Neural cell (in vitro differentiated cells): ENCODE measurements around the gene ELN. TPM values are rescaled to one million over a fixed set of nuclear protein-coding genes. Genes with fewer than 3 reads are reported as not detected.
"Not testable (repeated sequence)": the region's sequence is repeated elsewhere in the genome, so short reads cannot be mapped to it uniquely, and the experiment has no call there.

Experiments
- H2AFZ ChIP-seq: fragments of 200-600, 300-800 bp; sonication (generic), shearing (Covaris generic); 2 replicates; pipeline ENCODE4 v1.6.0; 2014; ENCODE audit warnings: low read depth, mild to moderate bottlenecking, antibody characterized with exemption, low read length, moderate library complexity
- H3F3A ChIP-seq: fragments of 200-600 bp; shearing (Covaris generic); 2 replicates; pipeline ENCODE4 v1.6.1; 2016; ENCODE audit warnings: mild to moderate bottlenecking, moderate library complexity, mixed read lengths, antibody characterized with exemption, low read length; ENCODE audit not compliant: insufficient read depth, poor library complexity, severe bottlenecking
- H3K27ac ChIP-seq: fragments of 200-600, 300-800 bp; sonication (generic), shearing (Covaris generic); 2 replicates; pipeline ENCODE4 v1.5.1; 2014; ENCODE audit warnings: mild to moderate bottlenecking, low read length, moderate library complexity
- H3K27me3 ChIP-seq: fragments of 300-800, 200-600 bp; sonication (generic), shearing (Covaris generic); 2 replicates; pipeline ENCODE4 v1.6.0; 2014; ENCODE audit warnings: mild to moderate bottlenecking, low read depth, low read length, moderate library complexity; ENCODE audit not compliant: insufficient read depth
- H3K36me3 ChIP-seq: fragments of 300-800, 200-600 bp; sonication (generic), shearing (Covaris generic); 2 replicates; pipeline ENCODE4 v1.5.1; 2014; ENCODE audit warnings: mild to moderate bottlenecking, antibody characterized with exemption, low read length, moderate library complexity; ENCODE audit not compliant: insufficient read depth
- H3K4me2 ChIP-seq: fragments of 300-800, 200-600 bp; sonication (generic), shearing (Covaris generic); 2 replicates; pipeline ENCODE4 v1.6.0; 2014; ENCODE audit warnings: mild to moderate bottlenecking, low read length
- H3K4me3 ChIP-seq: fragments of 300-800, 200-600 bp; sonication (generic), shearing (Covaris generic); 2 replicates; pipeline ENCODE4 v1.5.1; 2014; ENCODE audit warnings: mild to moderate bottlenecking, low read length, moderate library complexity
- H3K79me2 ChIP-seq: fragments of 200-600 bp; shearing (Covaris generic); replicated peaks from 2 replicates; pipeline ENCODE4 v1.6.0; 2014; ENCODE audit warnings: mild to moderate bottlenecking, low read length, moderate library complexity; ENCODE audit not compliant: insufficient read depth
- H3K9ac ChIP-seq: fragments of 300-800, 200-600 bp; sonication (generic), shearing (Covaris generic); 2 replicates; pipeline ENCODE4 v1.6.1; 2016; ENCODE audit warnings: mild to moderate bottlenecking, low read length, mixed read lengths
- H3K9me2 ChIP-seq: fragments of 200-600 bp; shearing (Covaris generic); 2 replicates; pipeline ENCODE4 v1.6.1; 2016; ENCODE audit warnings: mild to moderate bottlenecking, low read length, mixed read lengths; ENCODE audit not compliant: insufficient read depth
- H3K9me3 ChIP-seq: fragments of 200-600, 300-800 bp; sonication (generic), shearing (Covaris generic); 2 replicates; pipeline ENCODE4 v1.6.1; 2016; ENCODE audit warnings: mild to moderate bottlenecking, mixed run types, low read length, moderate library complexity, mixed read lengths
- H4K20me1 ChIP-seq: fragments of 200-600 bp; shearing (Covaris generic); 2 replicates; pipeline ENCODE4 v1.6.1; 2016; ENCODE audit warnings: mild to moderate bottlenecking, mixed run types; ENCODE audit not compliant: insufficient read depth
- CTCF ChIP-seq: fragments of 450-650 bp; IDR thresholded peaks from 2 replicates; pipeline ENCODE4 v1.5.1; 2014; ENCODE audit warnings: antibody characterized with exemption, mild to moderate bottlenecking, moderate library complexity; ENCODE audit not compliant: poor library complexity, severe bottlenecking
- EP300 ChIP-seq: fragments of 450-650 bp; conservative IDR thresholded peaks from 2 replicates; pipeline ENCODE4 v1.6.1; 2014; ENCODE audit warnings: antibody characterized with exemption, mild to moderate bottlenecking, moderate library complexity; ENCODE audit not compliant: poor library complexity, severe bottlenecking
- EZH2 ChIP-seq: fragments of 200-600, 300-800 bp; shearing (Covaris generic), sonication (generic); IDR thresholded peaks from 2 replicates; pipeline ENCODE4 v1.6.1; 2014; ENCODE audit warnings: antibody characterized with exemption, low read length, borderline replicate concordance, mild to moderate bottlenecking; ENCODE audit not compliant: insufficient read depth, poor library complexity, severe bottlenecking
- MXI1 ChIP-seq: fragments of 450-650 bp; conservative IDR thresholded peaks from 2 replicates; pipeline ENCODE4 v1.6.1; 2014; ENCODE audit warnings: antibody characterized with exemption, mild to moderate bottlenecking; ENCODE audit not compliant: poor library complexity, severe bottlenecking
- POLR2AphosphoS5 ChIP-seq: IDR thresholded peaks from 2 replicates; pipeline ENCODE4 v1.6.1; 2012
- RAD21 ChIP-seq: fragments of 450-650 bp; conservative IDR thresholded peaks from 2 replicates; pipeline ENCODE4 v1.6.1; 2014; ENCODE audit warnings: antibody characterized with exemption, mild to moderate bottlenecking, moderate library complexity
- REST ChIP-seq: IDR thresholded peaks from 2 replicates; pipeline ENCODE4 v1.6.1; 2012; ENCODE audit warnings: borderline replicate concordance
- SMC3 ChIP-seq: fragments of 450-650 bp; conservative IDR thresholded peaks from 2 replicates; pipeline ENCODE4 v1.6.1; 2014; ENCODE audit warnings: antibody characterized with exemption, mild to moderate bottlenecking, moderate library complexity; ENCODE audit not compliant: poor library complexity
- TAF1 ChIP-seq: IDR thresholded peaks from 2 replicates; pipeline ENCODE4 v1.6.1; 2012; ENCODE audit warnings: low read depth
- polyA plus RNA-seq: library from polyadenylated mRNA; depleted of rRNA; stranded (reverse); fragments of >200 nt; gene quantifications from 2 replicates; pipeline ENCODE4 v1.2.3, GENCODE V29; 2014

Gene ELN
- polyA plus RNA-seq, 1 donor from 2014 or later: not detected

- no peak overlapping the region for H3K9ac ChIP-seq
Observed at GRCh38 chr7:74010407-74010806, 17.6 kb upstream of the ELN start.

GRCh38 chr7:74011421-74011820 lies 16.6 kb upstream of the ELN start:
- H3K36me3 ChIP-seq, H2AFZ ChIP-seq, H4K20me1 ChIP-seq, H3K9me3 ChIP-seq, H3F3A ChIP-seq, H3K27ac ChIP-seq, H3K27me3 ChIP-seq, H3K79me2 ChIP-seq, H3K4me2 ChIP-seq, H3K4me3 ChIP-seq, H3K9me2 ChIP-seq, H3K9ac ChIP-seq: not testable (repeated sequence)

More at GRCh38 chr7:74010407-74010806, 17.6 kb upstream of the ELN start:
- Histone ChIP-seq H2AFZ (no peak overlapping the region), H3K79me2 (no peaks in the 10 kb centered on the region), H3K4me3 (no peak overlapping the region), H3K4me2 (no peak overlapping the region), H3K9me3 (no peaks in the 10 kb centered on the region), H3F3A (no peaks in the 10 kb centered on the region), H4K20me1 (no peaks in the 10 kb centered on the region), H3K27ac (no peak overlapping the region), H3K27me3 (no peaks in the 10 kb centered on the region), H3K9me2 (no peaks in the 10 kb centered on the region), H3K36me3 (no peaks in the 10 kb centered on the region)
- TF ChIP-seq MXI1 (no peak), SMC3 (no peak), POLR2AphosphoS5 (no peak), RAD21 (no peak), CTCF (no peak), TAF1 (no peak), EZH2 (no peak), EP300 (no peak), REST (no peak)

- Histone ChIP-seq H3K27me3 (no peaks in the 10 kb centered on the region), H3F3A (no peaks in the 10 kb centered on the region), H3K9me3 (no peaks in the 10 kb centered on the region), H3K79me2 (no peaks in the 10 kb centered on the region), H3K4me3 (no peak overlapping the region), H4K20me1 (no peaks in the 10 kb centered on the region), H3K9ac (no peak overlapping the region), H2AFZ (no peak overlapping the region), H3K27ac (no peak overlapping the region), H3K36me3 (no peaks in the 10 kb centered on the region), H3K4me2 (no peak overlapping the region), H3K9me2 (no peaks in the 10 kb centered on the region)
- TF ChIP-seq SMC3 (no peak), CTCF (no peak), RAD21 (no peak), TAF1 (no peak), POLR2AphosphoS5 (no peak), MXI1 (no peak), EP300 (no peak)
Observed at GRCh38 chr7:74012842-74013249, 15.1 kb upstream of the ELN start.
